ENCODE measurements around the gene BHLHE23.

BHLHE23 gene

GRCh38 chr20:63024573-63025392 is 18.0 kb upstream of the BHLHE23 start:
- DNase-seq = no peak

GRCh38 chr20:63023936-63024571 is 17.3 kb upstream of the BHLHE23 start:
- DNase-seq = no peak

GRCh38 chr20:63023071-63023935 is 16.5 kb upstream of the BHLHE23 start:
- DNase-seq = no peak

- no peak for DNase-seq
Observed at GRCh38 chr20:63022501-63022900, 15.7 kb upstream of the BHLHE23 start.

- no peak for DNase-seq
Observed at GRCh38 chr20:63021356-63022321, 14.9 kb upstream of the BHLHE23 start.

- DNase-seq = no peak
Observed at GRCh38 chr20:63020681-63021080, 13.9 kb upstream of the BHLHE23 start.

GRCh38 chr20:63017826-63018411 is 11.2 kb upstream of the BHLHE23 start:
- no peak for DNase-seq

GRCh38 chr20:63017076-63017825 is 10.5 kb upstream of the BHLHE23 start:
- no peak for DNase-seq

GRCh38 chr20:63016514-63017075 is 9.8 kb upstream of the BHLHE23 start:
- no peak for DNase-seq

- no peak for DNase-seq
Observed at GRCh38 chr20:63015662-63016361, 9.0 kb upstream of the BHLHE23 start.

- DNase-seq = no peak
Observed at GRCh38 chr20:63015147-63015661, 8.4 kb upstream of the BHLHE23 start.

- no peak for DNase-seq
Observed at GRCh38 chr20:63014710-63015109, 7.9 kb upstream of the BHLHE23 start.

GRCh38 chr20:63014287-63014686 is 7.5 kb upstream of the BHLHE23 start:
- DNase-seq = no peak

- DNase-seq = no peak
Observed at GRCh38 chr20:63013207-63013606, 6.4 kb upstream of the BHLHE23 start.

- DNase-seq = peak; percentile 66 to 69
Observed at GRCh38 chr20:63011798-63012197, 5.0 kb upstream of the BHLHE23 start.

GRCh38 chr20:63009988-63010769 is 3.4 kb upstream of the BHLHE23 start:
- DNase-seq = peak in 1 of 2 experiments; percentile 24

GRCh38 chr20:63009045-63009961 is 2.5 kb upstream of the BHLHE23 start:
- peak in 1 of 2 experiments; percentile 58 for DNase-seq

GRCh38 chr20:63008541-63009044 is 1.8 kb upstream of the BHLHE23 start:
- DNase-seq = no peak
